GM18505 (cell line): Measurements from ENCODE around the gene GOLT1A.

Experiments used
- ATAC-seq: cut with Tn5 transposase; IDR thresholded peaks from one replicate; pipeline ENCODE4 v1.9.1; 2021; ENCODE audit not compliant: unreplicated experiment
- POLR2A ChIP-seq: IDR thresholded peaks from 4 replicates; pipeline ENCODE4 v1.6.1; 2011; ENCODE audit warnings: borderline replicate concordance; ENCODE audit not compliant: insufficient read depth, insufficient read length; ENCODE audit errors: extremely low read depth

Gene GOLT1A

DNA sequence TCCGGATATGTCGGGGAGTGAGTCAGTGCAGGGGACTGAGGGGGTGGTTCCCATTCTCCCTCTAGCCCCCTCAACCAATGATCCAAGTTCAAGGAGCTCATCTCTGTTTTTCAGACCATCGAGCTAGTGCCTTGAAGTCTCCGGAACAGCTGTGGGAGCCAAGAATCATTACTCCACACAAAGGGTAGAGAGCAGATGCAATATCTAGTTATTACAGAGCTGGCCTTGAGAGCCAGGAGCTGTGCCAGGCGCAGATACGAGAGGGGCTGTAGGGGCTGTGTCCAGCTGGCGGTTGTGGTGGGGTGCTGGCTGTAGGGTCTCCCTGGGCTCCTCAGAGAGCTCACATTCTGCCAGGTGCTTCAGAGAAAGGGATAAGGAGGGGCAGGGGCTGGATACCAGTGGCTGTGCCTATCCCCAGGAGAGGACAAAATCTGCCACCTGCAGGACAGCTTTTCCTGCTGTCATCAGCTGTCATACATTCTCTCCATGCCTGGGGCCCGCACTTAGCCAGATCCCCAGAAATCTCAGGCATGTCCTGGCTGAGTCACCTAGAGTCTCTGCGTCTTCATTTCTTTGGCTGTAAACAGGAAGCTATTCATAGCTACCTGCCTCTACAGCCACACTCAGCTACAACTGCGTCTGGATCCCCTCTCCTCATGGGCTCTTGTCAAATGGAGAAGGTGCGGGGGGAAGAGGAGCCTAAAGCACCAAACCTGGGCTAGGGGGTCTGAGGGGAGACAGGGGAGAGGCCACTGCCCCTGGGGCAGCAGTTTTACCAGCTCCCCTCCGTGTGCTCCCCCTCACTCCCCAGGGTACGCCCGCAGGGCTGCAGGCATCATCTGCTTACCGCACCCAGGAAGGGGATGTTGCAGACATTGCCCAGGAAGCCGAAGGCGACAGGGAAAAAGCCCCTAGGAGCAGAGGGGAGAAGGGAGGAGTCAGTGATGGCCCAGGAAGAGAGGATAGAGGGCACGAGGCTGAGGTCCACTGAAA lies 15.1 kb downstream of the GOLT1A start:
- no peak for ATAC-seq
- no peak for TF ChIP-seq POLR2A

DNA sequence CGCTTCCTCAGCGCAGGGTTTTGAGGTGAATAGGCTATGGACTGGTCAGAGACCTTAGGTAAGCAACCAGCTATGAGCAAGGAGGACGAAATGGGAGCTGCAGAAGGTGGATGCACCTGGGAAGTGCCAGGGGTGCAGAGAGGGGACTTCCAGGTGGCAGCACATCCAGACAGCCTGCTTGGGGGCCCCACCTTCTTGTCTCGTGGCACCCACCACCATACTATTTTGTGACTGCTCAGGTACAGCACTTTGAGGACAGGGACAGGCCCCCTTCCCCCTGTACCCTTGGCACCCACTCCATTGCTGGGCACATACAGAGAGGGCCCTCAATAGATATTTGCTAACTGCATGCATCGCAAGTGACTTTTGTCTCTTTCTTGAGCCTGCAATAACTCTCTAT lies 16.7 kb downstream of the GOLT1A start:
- no peak for ATAC-seq
- TF ChIP-seq POLR2A: no peak

DNA sequence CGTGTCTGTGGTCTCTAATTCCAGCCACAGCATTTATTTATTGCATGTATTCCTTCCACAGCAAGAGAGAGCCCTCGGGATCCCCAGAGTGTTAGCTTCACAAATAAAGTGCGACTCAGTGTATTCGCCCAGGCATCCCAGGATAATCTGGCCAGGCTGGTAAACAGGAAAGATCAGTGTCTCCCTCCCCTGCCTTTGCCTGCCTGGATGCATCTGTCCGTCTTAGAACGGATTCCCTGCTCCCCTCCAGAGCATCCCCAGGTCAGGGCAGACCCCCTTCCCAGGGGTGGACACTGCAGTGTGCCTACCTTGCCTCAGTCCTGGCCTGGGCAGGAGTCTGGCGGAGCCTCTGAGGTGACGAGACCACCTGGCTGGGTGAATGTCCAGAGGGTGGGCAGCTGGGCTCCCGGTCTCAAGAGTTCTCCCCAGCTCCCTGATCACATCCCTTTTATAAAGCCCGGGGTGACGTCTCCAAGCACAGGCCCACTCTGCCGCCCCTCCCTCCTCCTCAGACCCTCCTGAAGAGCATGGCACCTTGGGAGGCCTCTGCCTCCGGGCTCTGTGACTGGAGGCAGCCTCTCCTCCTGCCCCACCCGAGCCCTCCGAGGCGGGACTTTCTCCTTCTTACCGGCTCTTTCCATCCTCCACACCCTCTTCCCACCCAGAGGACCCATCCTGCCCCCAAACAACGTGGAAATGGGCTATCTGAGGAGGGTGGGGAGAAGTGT lies 17.6 kb downstream of the GOLT1A start, which contains the start of gene KISS1:
KISS1 (minus strand) TSS at position 424 of the 728 bp plus-strand sequence. CDS start 3,615 bp downstream, outside the sequence.
- no peak for ATAC-seq
- TF ChIP-seq POLR2A: no peak

DNA sequence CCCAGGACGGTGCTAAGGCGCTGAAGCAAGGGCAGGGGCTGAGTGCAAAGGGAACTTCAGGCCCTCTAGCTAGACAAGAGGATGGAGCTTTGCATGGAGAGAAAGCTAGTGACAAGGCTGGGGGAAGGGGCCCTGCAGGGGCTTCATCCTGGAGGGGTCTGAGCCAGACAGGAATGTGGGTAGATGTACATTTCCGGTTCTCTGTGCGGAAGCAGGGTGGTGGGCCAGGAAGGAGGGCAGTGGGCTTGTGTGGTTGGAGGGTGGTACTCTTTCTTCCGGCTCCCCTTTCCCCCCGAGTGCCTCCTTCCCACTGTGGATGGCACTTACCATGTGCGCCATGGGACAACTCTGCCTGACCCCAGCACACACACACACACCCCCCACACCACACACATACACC lies 19.0 kb downstream of the GOLT1A start:
- TF ChIP-seq POLR2A: no peak
- ATAC-seq: no peak

DNA sequence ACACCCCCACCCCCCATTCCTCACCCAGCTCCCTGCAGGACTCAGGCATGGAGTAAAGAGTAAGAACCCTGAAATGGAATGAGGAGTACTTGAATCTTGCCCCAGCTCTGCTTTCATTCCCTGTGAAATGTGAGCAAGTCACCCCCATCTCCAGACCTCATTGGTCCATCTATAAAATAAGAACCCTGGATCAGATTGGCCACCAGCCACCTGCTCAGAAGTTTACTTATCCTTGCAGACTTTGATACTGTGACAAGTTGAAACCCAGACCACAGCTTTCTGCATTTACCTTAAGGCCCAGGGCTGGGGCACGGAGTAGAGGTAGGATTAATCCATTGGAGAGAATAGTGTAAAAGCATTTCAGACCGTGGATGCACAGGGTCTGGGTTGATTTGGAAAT lies 19.7 kb downstream of the GOLT1A start:
- ATAC-seq: no peak
- no peak for TF ChIP-seq POLR2A

DNA sequence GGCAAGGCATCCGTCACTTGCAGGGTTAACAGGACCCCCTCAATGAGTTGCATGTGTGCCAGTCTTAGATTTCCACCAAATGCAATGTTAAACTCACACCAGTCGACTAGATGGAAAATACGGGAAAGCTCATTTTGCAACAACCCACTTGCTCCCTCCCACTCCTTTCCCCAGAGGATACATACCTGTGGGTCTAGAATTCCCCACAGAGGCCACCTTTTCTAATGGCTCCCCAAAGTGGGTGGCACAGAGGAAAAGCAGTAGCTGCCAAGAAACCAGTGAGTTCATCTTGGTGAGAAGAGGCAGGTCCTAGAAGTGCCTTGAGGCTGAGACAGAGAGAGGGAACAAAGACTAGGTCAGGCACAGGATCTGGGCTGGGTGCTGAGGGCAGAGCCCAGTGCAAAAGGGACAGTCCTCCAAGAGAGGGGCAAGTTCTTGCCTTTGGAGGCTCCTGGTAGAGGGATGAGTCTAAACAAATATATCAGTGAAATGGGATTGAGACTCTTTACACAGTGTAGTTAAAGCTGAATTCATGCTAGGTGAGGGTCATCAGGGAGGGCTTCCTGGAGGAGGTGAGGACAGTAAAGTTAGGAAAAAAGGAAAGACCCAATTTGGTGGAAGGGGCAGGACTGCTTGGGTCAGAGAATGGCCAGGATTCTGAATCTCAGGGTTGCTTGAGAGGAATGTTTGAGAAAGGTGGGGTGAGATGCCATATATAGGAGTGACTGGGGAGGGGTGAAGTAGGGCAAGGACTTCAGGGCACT lies 21.0 kb downstream of the GOLT1A start:
- no peak for ATAC-seq
- TF ChIP-seq POLR2A: no peak

DNA sequence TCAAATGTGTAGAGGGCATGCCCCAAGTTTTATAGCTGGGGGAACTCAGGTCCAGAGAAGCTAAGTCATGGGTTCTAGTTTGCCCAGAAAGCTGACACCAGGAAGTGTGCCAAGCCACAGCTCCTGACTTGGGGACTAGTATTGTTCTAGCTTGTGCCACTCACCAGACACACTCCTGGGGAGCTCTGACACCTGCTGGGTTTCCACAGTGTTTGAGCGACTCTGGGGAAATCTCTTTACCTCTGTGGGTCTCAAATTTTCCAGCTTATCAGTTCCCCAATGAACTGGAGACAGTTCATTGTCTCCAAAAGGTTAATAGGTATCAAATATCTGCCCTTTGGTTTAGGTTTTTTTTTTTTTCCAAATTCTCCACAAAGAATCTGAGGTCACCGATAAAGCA lies 21.7 kb downstream of the GOLT1A start:
- TF ChIP-seq POLR2A: no peak
- ATAC-seq: no peak

DNA sequence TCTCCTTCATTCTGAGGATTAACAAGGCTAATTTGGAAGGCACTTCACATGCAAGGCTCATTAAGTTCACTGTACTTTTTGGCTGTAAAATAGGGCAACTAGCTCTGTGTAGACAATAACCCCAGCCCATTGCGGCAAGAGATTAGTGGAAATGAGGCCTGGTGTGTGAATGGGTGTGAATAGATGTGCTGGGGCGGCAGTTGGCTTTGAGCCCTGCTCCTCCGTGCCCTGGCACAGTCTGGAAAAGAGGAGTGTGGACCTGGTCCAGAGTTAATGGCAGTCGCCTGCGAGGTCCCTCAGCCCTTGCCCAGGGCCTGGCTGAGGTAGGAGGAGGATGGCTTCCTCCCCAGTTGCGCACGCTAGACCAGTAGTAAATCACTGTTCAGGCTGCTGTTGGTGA lies 22.3 kb downstream of the GOLT1A start:
- no peak for ATAC-seq
- no peak for TF ChIP-seq POLR2A

DNA sequence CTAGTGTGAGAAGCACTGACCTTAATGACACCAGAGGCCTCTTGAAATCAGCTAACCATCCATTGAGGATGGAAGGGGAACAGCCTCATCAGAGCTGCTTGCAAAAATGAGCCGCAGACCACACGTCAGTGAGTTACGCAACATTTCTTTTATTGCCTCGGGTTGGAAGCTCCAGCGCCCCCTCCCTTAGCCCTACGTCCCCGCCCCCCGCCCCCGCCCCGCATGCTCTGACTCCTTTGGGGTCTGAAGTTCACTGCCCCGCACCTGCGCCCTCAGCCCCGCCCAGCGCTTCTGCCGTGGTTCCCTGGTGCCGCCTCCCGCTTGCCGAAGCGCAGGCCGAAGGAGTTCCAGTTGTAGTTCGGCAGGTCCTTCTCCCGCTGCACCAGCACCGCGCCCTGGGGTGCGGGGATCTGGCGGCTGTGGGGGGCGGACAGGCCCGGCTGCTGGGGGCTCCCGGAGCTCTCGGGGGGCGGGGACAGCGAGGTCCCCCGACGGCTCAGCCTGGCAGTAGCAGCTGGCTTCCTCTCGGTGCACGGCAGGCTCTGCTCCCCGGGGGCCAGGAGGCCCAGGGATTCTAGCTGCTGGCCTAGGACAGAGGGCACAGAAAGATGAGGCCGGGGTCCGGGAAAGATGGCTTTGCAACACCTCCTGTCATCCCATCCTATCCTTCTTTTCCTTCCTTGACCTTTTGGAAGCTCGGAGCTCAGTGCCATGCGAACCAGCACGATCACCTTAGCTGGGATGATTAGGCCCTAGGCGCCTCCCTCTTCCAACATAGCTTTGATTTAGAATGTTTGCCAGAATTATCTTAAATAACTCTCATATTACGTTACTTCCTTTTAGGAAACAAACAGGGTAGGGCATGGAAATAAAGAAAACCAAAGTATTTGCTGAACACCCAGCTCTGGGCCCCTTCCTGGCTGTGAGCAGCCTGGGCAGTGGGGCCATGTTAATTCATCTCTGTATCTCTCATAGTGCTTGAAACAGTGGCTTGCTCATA lies 23.3 kb downstream of the GOLT1A start:
- no peak for ATAC-seq
- no peak for TF ChIP-seq POLR2A

DNA sequence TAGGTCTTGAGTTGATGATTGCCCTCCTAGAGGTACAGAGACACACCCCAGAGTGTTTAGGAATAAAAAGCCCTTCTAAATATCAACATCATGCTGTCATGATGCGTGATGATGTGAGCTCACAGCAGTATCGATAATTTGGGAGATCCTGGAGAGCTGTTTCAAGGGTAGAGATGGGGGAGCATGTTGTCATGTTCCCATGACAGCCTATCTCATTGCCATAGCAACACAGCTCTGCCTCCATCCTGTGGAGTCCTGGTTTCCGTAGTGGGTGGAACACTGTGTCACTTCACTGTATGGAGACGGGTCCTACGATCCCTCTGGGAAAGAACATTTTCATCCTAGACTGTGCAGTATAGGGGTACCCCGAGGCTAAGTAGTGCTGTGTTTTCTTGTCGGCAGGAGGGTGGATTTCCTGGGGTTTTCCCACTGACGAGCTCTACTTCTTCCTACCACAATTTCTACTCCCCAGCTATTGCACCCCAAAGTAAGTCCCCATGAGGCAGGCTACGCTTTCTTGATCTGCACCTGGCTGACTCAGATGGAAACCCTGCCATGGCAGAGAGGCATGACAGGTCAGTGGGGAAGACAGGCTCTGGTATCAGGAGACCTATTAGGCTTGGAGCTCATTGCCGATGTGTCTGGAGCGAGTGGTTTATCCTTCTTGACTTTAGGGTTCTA lies 24.7 kb downstream of the GOLT1A start:
- no peak for ATAC-seq
- no peak for TF ChIP-seq POLR2A

DNA sequence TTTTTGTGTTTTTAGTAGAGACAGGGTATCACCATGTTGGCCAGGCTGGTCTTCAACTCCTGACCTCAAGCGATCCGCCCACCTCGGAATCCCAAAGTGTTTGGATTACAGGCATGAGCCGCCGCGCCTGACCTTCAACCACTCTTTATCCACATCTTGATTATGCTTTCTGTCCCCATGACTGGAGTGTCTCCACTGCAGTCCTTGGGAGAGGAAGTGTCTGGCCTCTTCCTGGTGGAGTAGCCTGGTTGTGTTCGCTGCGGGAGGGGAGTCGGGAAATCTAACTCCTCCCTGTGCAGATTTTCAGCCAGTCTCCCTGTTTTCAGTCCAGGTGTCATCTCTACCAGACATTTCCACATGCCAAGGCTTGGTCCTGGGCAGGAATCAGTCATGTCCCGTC lies 27.2 kb downstream of the GOLT1A start:
- TF ChIP-seq POLR2A: no peak
- no peak for ATAC-seq
